Tibial nerve (tissue), 4 donors: ENCODE results near the gene ZNF385B.

Experiments
- EP300 ChIP-seq, 2 donors: sonication (generic); formaldehyde crosslinking; IDR thresholded peaks; one replicate each; pipeline ENCODE4 v1.6.1; 2017; ENCODE audit warnings: antibody characterized with exemption in 2 of 2, mild to moderate bottlenecking in 1 of 2
- POLR2A ChIP-seq, 2 donors: fragments of 450-650 bp; IDR thresholded peaks; one replicate each; pipeline ENCODE4 v1.6.1; 2017; ENCODE audit warnings: antibody characterized with exemption in 2 of 2, mild to moderate bottlenecking in 2 of 2, moderate library complexity in 2 of 2
- TF ChIP-seq, protein P1 (sequence below), 5 experiments: fragments of 200-600 bp in 3 of 5; fragments of 450-650 bp in 2 of 5; sonication (generic) in 3 of 5; IDR thresholded peaks; one replicate each; pipeline ENCODE4 v1.5.1; 2016 to 2019; ENCODE audit warnings: antibody characterized with exemption in 5 of 5, mild to moderate bottlenecking in 3 of 5, moderate library complexity in 2 of 5

DNA sequence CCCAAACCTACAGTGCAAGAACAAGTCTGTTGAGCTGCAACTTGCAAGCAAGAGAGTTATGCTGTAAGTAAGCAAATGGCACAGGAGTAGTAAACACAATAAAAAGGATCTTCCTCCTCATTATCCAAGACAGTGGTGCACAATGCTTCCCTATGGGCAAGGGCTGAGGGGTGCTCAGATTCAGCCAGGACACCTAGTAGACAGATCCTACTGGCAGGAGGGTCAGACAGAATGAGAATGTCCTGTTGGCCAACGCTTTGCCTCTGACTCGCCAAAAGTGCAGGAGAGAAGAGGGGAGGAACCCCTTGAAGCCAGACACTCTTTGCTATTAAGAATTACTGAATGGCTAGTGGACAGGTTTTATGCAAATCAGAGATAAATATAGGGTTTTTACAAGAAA, 316.4 kb downstream of the ZNF385B start:
- TF ChIP-seq, protein P1, sequence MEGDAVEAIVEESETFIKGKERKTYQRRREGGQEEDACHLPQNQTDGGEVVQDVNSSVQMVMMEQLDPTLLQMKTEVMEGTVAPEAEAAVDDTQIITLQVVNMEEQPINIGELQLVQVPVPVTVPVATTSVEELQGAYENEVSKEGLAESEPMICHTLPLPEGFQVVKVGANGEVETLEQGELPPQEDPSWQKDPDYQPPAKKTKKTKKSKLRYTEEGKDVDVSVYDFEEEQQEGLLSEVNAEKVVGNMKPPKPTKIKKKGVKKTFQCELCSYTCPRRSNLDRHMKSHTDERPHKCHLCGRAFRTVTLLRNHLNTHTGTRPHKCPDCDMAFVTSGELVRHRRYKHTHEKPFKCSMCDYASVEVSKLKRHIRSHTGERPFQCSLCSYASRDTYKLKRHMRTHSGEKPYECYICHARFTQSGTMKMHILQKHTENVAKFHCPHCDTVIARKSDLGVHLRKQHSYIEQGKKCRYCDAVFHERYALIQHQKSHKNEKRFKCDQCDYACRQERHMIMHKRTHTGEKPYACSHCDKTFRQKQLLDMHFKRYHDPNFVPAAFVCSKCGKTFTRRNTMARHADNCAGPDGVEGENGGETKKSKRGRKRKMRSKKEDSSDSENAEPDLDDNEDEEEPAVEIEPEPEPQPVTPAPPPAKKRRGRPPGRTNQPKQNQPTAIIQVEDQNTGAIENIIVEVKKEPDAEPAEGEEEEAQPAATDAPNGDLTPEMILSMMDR (IDR thresholded peaks at IDR 0.05) = no peak
- TF ChIP-seq POLR2A (IDR thresholded peaks at IDR 0.05) (no peak), EP300 (IDR thresholded peaks at IDR 0.05) (no peak)
